ENCODE results near the gene P3H2. TPM values are rescaled to one million over a fixed set of nuclear protein-coding genes. Genes with fewer than 3 reads are reported as not detected.

The P3H2 gene
- total and polyA plus RNA-seq, 2 experiments from 2014 or later: 14.5 TPM

DNA sequence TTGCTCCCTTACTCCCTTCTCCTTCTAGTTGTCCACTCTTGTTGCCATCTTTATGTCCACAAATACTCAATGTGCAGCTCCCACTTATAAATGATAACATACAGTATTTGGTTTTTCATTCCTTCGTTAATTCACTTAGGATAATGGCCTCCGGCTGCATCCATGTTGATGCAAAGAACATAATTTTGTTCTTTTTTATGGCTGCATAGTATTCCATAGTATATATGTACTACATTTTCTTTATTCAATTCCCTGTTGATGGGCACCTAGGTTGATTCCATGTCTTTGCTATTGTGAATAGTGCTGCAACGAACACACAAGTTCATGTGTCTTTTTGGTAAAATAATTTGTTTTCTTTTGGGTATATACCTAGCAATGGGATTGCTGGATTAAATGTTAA is 21.3 kb upstream of the P3H2 start:
- Histone ChIP-seq H3K4me2 (no peak overlapping the region), H3K4me3 (no peak overlapping the region), H3K9me3 (ENCODE audit: low read depth) (no peaks in the 10 kb centered on the region), H2AFZ (no peak overlapping the region), H3K79me2 (no peaks in the 10 kb centered on the region), H4K20me1 (ENCODE audit: insufficient read depth, poor library complexity, severe bottlenecking) (no peaks in the 10 kb centered on the region), H3K27me3 (no peaks in the 10 kb centered on the region), H3K4me1 (ENCODE audit: insufficient read depth) (no peaks in the 10 kb centered on the region), H3K9me2 (replicated peaks; ENCODE audit: insufficient read depth) (no peaks in the 10 kb centered on the region), H3K27ac (no peak overlapping the region), H3K36me3 (replicated peaks; ENCODE audit: insufficient read depth, low read depth) (no peaks in the 10 kb centered on the region)
- 94% methylated on average over 3 of the region's 3 CpGs for WGBS (ENCODE audit: low lambda C conversion rate, missing lambda C conversion rate)
- TF ChIP-seq EZH2phosphoT487 (IDR thresholded peaks at IDR 0.05; ENCODE audit: low read depth, severe bottlenecking, unreplicated experiment) (no peak), EZH2 (IDR thresholded peaks at IDR 0.05; ENCODE audit: borderline replicate concordance) (no peak)
- TF ChIP-seq, protein P1, sequence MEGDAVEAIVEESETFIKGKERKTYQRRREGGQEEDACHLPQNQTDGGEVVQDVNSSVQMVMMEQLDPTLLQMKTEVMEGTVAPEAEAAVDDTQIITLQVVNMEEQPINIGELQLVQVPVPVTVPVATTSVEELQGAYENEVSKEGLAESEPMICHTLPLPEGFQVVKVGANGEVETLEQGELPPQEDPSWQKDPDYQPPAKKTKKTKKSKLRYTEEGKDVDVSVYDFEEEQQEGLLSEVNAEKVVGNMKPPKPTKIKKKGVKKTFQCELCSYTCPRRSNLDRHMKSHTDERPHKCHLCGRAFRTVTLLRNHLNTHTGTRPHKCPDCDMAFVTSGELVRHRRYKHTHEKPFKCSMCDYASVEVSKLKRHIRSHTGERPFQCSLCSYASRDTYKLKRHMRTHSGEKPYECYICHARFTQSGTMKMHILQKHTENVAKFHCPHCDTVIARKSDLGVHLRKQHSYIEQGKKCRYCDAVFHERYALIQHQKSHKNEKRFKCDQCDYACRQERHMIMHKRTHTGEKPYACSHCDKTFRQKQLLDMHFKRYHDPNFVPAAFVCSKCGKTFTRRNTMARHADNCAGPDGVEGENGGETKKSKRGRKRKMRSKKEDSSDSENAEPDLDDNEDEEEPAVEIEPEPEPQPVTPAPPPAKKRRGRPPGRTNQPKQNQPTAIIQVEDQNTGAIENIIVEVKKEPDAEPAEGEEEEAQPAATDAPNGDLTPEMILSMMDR (IDR thresholded peaks at IDR 0.05; ENCODE audit: poor library complexity): no peak
- DNase-seq (ENCODE audit: low spot score): no peak

DNA sequence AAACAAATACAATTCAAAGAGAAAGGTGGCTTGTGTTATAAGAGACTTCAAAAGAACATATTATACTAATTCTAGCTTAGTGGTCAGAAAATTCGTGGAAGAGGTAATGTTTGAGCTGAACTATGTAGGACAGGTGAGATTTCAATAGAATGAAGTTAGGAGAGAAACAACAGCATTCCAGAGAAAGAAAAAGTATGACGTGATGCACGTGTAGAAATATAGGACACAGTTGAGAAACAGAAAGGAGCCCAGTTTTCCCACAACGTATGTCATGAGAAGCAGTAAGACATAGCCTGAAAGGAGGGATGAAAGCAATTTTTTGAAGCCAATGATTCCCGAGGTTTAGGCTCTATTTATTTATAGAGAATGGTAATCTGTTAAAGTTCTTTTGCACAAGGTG is 18.7 kb upstream of the P3H2 start:
- H2AFZ ChIP-seq: no peak overlapping the region
- no peaks in the 10 kb centered on the region for H3K27me3 ChIP-seq
- WGBS (ENCODE audit: low lambda C conversion rate, missing lambda C conversion rate): 60% methylated on average over 5 of the region's 5 CpGs
- no peaks in the 10 kb centered on the region for H3K4me1 ChIP-seq (ENCODE audit: insufficient read depth)
- no peak overlapping the region for H3K4me2 ChIP-seq
- DNase-seq (ENCODE audit: low spot score): no peak
- H3K79me2 ChIP-seq: no peaks in the 10 kb centered on the region
- H3K36me3 ChIP-seq (replicated peaks; ENCODE audit: insufficient read depth, low read depth): no peaks in the 10 kb centered on the region
- no peaks in the 10 kb centered on the region for H3K9me3 ChIP-seq (ENCODE audit: low read depth)
- no peak overlapping the region for H3K27ac ChIP-seq
- H3K9me2 ChIP-seq (replicated peaks; ENCODE audit: insufficient read depth): no peaks in the 10 kb centered on the region
- TF ChIP-seq EZH2phosphoT487 (IDR thresholded peaks at IDR 0.05; ENCODE audit: low read depth, severe bottlenecking, unreplicated experiment): no peak
- TF ChIP-seq, protein P1 (IDR thresholded peaks at IDR 0.05; ENCODE audit: poor library complexity): no peak
- TF ChIP-seq EZH2 (IDR thresholded peaks at IDR 0.05; ENCODE audit: borderline replicate concordance): no peak
- H3K4me3 ChIP-seq: no peak overlapping the region
- H4K20me1 ChIP-seq (ENCODE audit: insufficient read depth, poor library complexity, severe bottlenecking): no peaks in the 10 kb centered on the region

DNA sequence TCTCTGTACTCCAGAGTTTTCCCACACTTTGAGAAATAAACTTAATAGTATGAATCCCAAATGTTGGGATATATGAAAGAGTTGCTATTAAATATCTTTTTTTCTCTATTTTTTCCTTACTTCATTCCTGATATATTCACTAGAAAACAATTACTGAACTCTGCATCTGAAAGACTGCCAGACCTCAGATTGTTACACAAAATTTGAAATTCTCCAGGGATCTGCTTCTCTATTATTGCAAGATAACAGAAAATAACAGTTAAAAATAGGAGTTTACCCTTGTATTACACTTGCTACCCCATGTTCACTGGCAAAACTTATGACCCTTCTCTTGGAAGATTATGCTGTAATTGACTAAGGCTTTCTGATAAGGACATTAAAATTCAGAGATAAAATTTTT is 11.7 kb upstream of the P3H2 start:
- Histone ChIP-seq H3K27me3 (no peaks in the 10 kb centered on the region), H2AFZ (no peak overlapping the region), H3K36me3 (replicated peaks; ENCODE audit: insufficient read depth, low read depth) (no peaks in the 10 kb centered on the region), H3K4me3 (no peak overlapping the region), H3K4me1 (ENCODE audit: insufficient read depth) (no peaks in the 10 kb centered on the region), H3K4me2 (no peak overlapping the region), H3K9me2 (replicated peaks; ENCODE audit: insufficient read depth) (no peaks in the 10 kb centered on the region), H3K27ac (no peak overlapping the region), H4K20me1 (ENCODE audit: insufficient read depth, poor library complexity, severe bottlenecking) (no peaks in the 10 kb centered on the region), H3K79me2 (no peaks in the 10 kb centered on the region), H3K9me3 (ENCODE audit: low read depth) (no peaks in the 10 kb centered on the region)
- no peak for DNase-seq (ENCODE audit: low spot score)
- TF ChIP-seq EZH2 (IDR thresholded peaks at IDR 0.05; ENCODE audit: borderline replicate concordance): no peak
- TF ChIP-seq, protein P1 (IDR thresholded peaks at IDR 0.05; ENCODE audit: poor library complexity): no peak
- TF ChIP-seq EZH2phosphoT487 (IDR thresholded peaks at IDR 0.05; ENCODE audit: low read depth, severe bottlenecking, unreplicated experiment): no peak

DNA sequence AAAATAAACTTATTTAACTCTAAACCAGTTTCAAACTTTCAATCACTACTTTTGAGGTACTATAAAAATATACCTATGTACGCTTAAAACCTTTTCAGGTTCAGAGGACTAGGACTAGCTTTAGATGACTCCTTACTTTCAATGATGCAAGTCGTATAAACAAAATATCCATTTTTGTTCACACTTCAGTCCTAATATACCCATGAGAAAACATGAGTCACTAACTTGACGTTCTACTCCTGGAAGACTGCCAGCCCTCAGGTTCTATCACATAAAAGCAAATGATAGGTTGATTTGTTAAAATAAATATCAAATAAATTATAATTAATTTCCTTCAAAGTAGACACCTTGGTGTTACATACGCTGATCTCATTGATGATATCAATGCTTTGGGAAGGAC is 10.6 kb upstream of the P3H2 start:
- Histone ChIP-seq H3K4me1 (ENCODE audit: insufficient read depth) (no peaks in the 10 kb centered on the region), H3K27me3 (no peaks in the 10 kb centered on the region), H2AFZ (no peak overlapping the region), H3K4me3 (no peak overlapping the region), H3K79me2 (no peaks in the 10 kb centered on the region), H3K9me3 (ENCODE audit: low read depth) (no peaks in the 10 kb centered on the region), H4K20me1 (ENCODE audit: insufficient read depth, poor library complexity, severe bottlenecking) (no peaks in the 10 kb centered on the region), H3K4me2 (no peak overlapping the region), H3K9me2 (replicated peaks; ENCODE audit: insufficient read depth) (no peaks in the 10 kb centered on the region), H3K36me3 (replicated peaks; ENCODE audit: insufficient read depth, low read depth) (no peaks in the 10 kb centered on the region), H3K27ac (no peak overlapping the region)
- TF ChIP-seq EZH2 (IDR thresholded peaks at IDR 0.05; ENCODE audit: borderline replicate concordance) (no peak), EZH2phosphoT487 (IDR thresholded peaks at IDR 0.05; ENCODE audit: low read depth, severe bottlenecking, unreplicated experiment) (no peak)
- TF ChIP-seq, protein P1 (IDR thresholded peaks at IDR 0.05; ENCODE audit: poor library complexity): no peak
- no peak for DNase-seq (ENCODE audit: low spot score)
- 82% methylated on average over 4 of the region's 4 CpGs for WGBS (ENCODE audit: low lambda C conversion rate, missing lambda C conversion rate)

All from hepatocyte (in vitro differentiated cells).